Measurements from ENCODE around the gene CBLIF. TPM values are rescaled to one million over a fixed set of nuclear protein-coding genes. Genes with fewer than 3 reads are reported as not detected.
"Not testable (repeated sequence)": the region's sequence is repeated elsewhere in the genome, so short reads cannot be mapped to it uniquely, and the experiment has no call there.

CBLIF gene
- total RNA-seq, 2 experiments from 2014 or later = not detected

GRCh38 chr11:59862252-59862651 is 17.0 kb upstream of the CBLIF start:
- H3K9me3 Mint-ChIP-seq = peaks cover 3% of the 10 kb centered on the region
- ChIA-PET POLR2A (no interaction called here), CTCF (interaction anchor here (1.0 kb wide), 1 partner anchor 110 kb away, joined by 3 read pairs; no protein-coding TSS in a partner anchor)
- peaks cover 14% of the 10 kb centered on the region for H3K4me1 Mint-ChIP-seq (ENCODE audit: low read depth)
- no peak overlapping the region for H3K4me3 Mint-ChIP-seq
- intact Hi-C loops (cut with micrococcal nuclease) = no loop called here
- H3K36me3 Mint-ChIP-seq (ENCODE audit: low read depth) = no peaks in the 10 kb centered on the region
- no peak for TF ChIP-seq CTCF (IDR thresholded peaks at IDR 0.05)
- no peak overlapping the region for H3K27ac Mint-ChIP-seq
- peaks cover 18% of the 10 kb centered on the region for H3K27me3 Mint-ChIP-seq
- ATAC-seq = no peak
- DNase-seq = no peak

GRCh38 chr11:59859673-59860072 is 14.4 kb upstream of the CBLIF start:
- Mint-ChIP-seq H3K4me3 (no peak overlapping the region), H3K4me1 (ENCODE audit: low read depth) (peaks cover 16% of the 10 kb centered on the region), H3K9me3 (no peaks in the 10 kb centered on the region), H3K27me3 (peaks cover 8% of the 10 kb centered on the region), H3K27ac (no peak overlapping the region), H3K36me3 (ENCODE audit: low read depth) (no peaks in the 10 kb centered on the region)
- intact Hi-C loops (cut with micrococcal nuclease) = no loop called here
- DNase-seq (no peak), ATAC-seq (no peak)
- ChIA-PET CTCF (no interaction called here), POLR2A (no interaction called here)
- no peak for TF ChIP-seq CTCF (IDR thresholded peaks at IDR 0.05)

GRCh38 chr11:59857439-59858434 is 12.4 kb upstream of the CBLIF start:
- H3K27me3 Mint-ChIP-seq = peaks cover 8% of the 10 kb centered on the region
- ATAC-seq (peak; percentile 89), DNase-seq (peak; percentile 26)
- intact Hi-C loops (cut with micrococcal nuclease) = no loop called here
- peaks cover 16% of the 10 kb centered on the region for H3K4me1 Mint-ChIP-seq (ENCODE audit: low read depth)
- H3K9me3 Mint-ChIP-seq = no peaks in the 10 kb centered on the region
- no peak overlapping the region for H3K4me3 Mint-ChIP-seq
- CTCF ChIA-PET = interaction anchor here (0.8 kb wide), 1 partner anchor 35 kb away, joined by 3 read pairs; no protein-coding TSS in a partner anchor
- TF ChIP-seq CTCF (IDR thresholded peaks at IDR 0.05) = no peak
- H3K36me3 Mint-ChIP-seq (ENCODE audit: low read depth) = no peaks in the 10 kb centered on the region
- H3K27ac Mint-ChIP-seq = peak overlapping the region; percentile 47
- POLR2A ChIA-PET = interaction anchor here (0.7 kb wide), 1 partner anchor 48 kb away, joined by 4 read pairs; no protein-coding TSS in a partner anchor

GRCh38 chr11:59854871-59855270 is 9.6 kb upstream of the CBLIF start:
- Mint-ChIP-seq H3K27ac (no peak overlapping the region), H3K9me3 (no peaks in the 10 kb centered on the region), H3K36me3 (ENCODE audit: low read depth) (no peaks in the 10 kb centered on the region), H3K27me3 (peaks cover 8% of the 10 kb centered on the region), H3K4me3 (no peak overlapping the region), H3K4me1 (ENCODE audit: low read depth) (peaks cover 16% of the 10 kb centered on the region)
- ChIA-PET POLR2A (no interaction called here), CTCF (interaction anchor here (1.5 kb wide), 1 partner anchor 45 kb away, joined by 3 read pairs; the partner anchor contains the start of gene MRPL16)
- no peak for DNase-seq
- intact Hi-C loops (cut with micrococcal nuclease) = no loop called here
- no peak for TF ChIP-seq CTCF (IDR thresholded peaks at IDR 0.05)
- no peak for ATAC-seq

GRCh38 chr11:59851416-59851815 is 6.1 kb upstream of the CBLIF start:
- H3K27ac Mint-ChIP-seq; H3K4me1 Mint-ChIP-seq (ENCODE audit: low read depth); intact Hi-C loops (cut with micrococcal nuclease); DNase-seq; POLR2A ChIA-PET; H3K4me3 Mint-ChIP-seq; ATAC-seq; H3K27me3 Mint-ChIP-seq; H3K36me3 Mint-ChIP-seq (ENCODE audit: low read depth); H3K9me3 Mint-ChIP-seq; CTCF ChIA-PET: not testable (repeated sequence)

GRCh38 chr11:59849551-59849950 is 4.3 kb upstream of the CBLIF start:
- H3K4me3 Mint-ChIP-seq; ATAC-seq; H3K9me3 Mint-ChIP-seq; H3K4me1 Mint-ChIP-seq (ENCODE audit: low read depth); POLR2A ChIA-PET; H3K27me3 Mint-ChIP-seq; H3K36me3 Mint-ChIP-seq (ENCODE audit: low read depth); CTCF ChIA-PET; H3K27ac Mint-ChIP-seq; intact Hi-C loops (cut with micrococcal nuclease); DNase-seq: not testable (repeated sequence)

Measured in activated CD8-positive, alpha-beta T cell treated with anti-CD3 and anti-CD28 coated beads for 36 hours (primary cell).